Keratinocyte (primary cell): Measurements from ENCODE around the gene MIS18A. TPM values are rescaled to one million over a fixed set of nuclear protein-coding genes. Genes with fewer than 3 reads are reported as not detected.

Experiments used
- DNase-seq: peaks from one replicate; pipeline ENCODE4 v3.0.0-alpha.2; 2011; ENCODE audit warnings: low read depth, missing footprints, low spot score
- FAIRE-seq: peaks from 2 replicates; lab custom pipeline; 2011; peaks lifted over from hg19 to GRCh38; lab: Jason Lieb, UNC
- H2AFZ ChIP-seq: 2 replicates; pipeline ENCODE4 v1.6.0; 2012; ENCODE audit warnings: low read length, control low read depth, inconsistent platforms; ENCODE audit not compliant: control insufficient read depth
- H3K27ac ChIP-seq: 2 replicates; pipeline ENCODE4 v1.5.1; 2011; ENCODE audit warnings: low read length; ENCODE audit not compliant: control insufficient read depth, insufficient read depth
- H3K27me3 ChIP-seq: 3 replicates; pipeline ENCODE4 v1.6.0; 2011; ENCODE audit warnings: low read length; ENCODE audit not compliant: control insufficient read depth, insufficient read depth; ENCODE audit errors: extremely low read depth
- H3K36me3 ChIP-seq, 2 experiments: 2 replicates in 1 of 2; 3 replicates in 1 of 2; pipeline ENCODE4 v1.5.1; 2011; ENCODE audit warnings: low read length in 2 of 2, mild to moderate bottlenecking in 1 of 2; ENCODE audit not compliant: control insufficient read depth in 2 of 2, insufficient read depth in 2 of 2; ENCODE audit errors: extremely low read depth in 1 of 2
- H3K4me1 ChIP-seq: 3 replicates; pipeline ENCODE4 v1.5.1; 2011; ENCODE audit warnings: low read length; ENCODE audit not compliant: control insufficient read depth, insufficient read depth; ENCODE audit errors: extremely low read depth
- H3K4me2 ChIP-seq: 3 replicates; pipeline ENCODE4 v1.6.0; 2011; ENCODE audit warnings: low read depth, low read length; ENCODE audit not compliant: control insufficient read depth, insufficient read depth; ENCODE audit errors: extremely low read depth
- H3K4me3 ChIP-seq, 3 experiments: fragments of 200-600 bp in 1 of 3; sonication (generic) in 1 of 3; 2 replicates in 2 of 3; 3 replicates in 1 of 3; pipeline ENCODE4 v1.5.1; 2011 to 2016; ENCODE audit warnings: low read length in 3 of 3, mild to moderate bottlenecking in 3 of 3, control low read depth in 2 of 3, inconsistent platforms in 1 of 3, low read depth in 1 of 3, mixed read lengths in 1 of 3, mixed run types in 1 of 3, moderate library complexity in 1 of 3; ENCODE audit not compliant: control insufficient read depth in 2 of 3, insufficient read depth in 2 of 3; ENCODE audit errors: extremely low read depth in 1 of 3
- H3K79me2 ChIP-seq: 2 replicates; pipeline ENCODE4 v1.6.0; 2012; ENCODE audit warnings: low read length; ENCODE audit not compliant: control insufficient read depth, insufficient read depth
- H3K9ac ChIP-seq: 3 replicates; pipeline ENCODE4 v1.6.0; 2011; ENCODE audit warnings: low read length; ENCODE audit not compliant: control insufficient read depth, insufficient read depth; ENCODE audit errors: extremely low read depth
- H3K9me1 ChIP-seq: 3 replicates; pipeline ENCODE4 v1.6.0; 2011; ENCODE audit warnings: low read length; ENCODE audit not compliant: control insufficient read depth, insufficient read depth; ENCODE audit errors: extremely low read depth
- H3K9me3 ChIP-seq: 2 replicates; pipeline ENCODE4 v1.5.1; 2012; ENCODE audit warnings: low read depth, low read length; ENCODE audit not compliant: control insufficient read depth
- H4K20me1 ChIP-seq: 3 replicates; pipeline ENCODE4 v1.6.0; 2011; ENCODE audit warnings: low read length; ENCODE audit not compliant: control insufficient read depth, insufficient read depth; ENCODE audit errors: extremely low read depth
- EZH2 ChIP-seq: IDR thresholded peaks from one replicate; pipeline ENCODE4 v1.6.1; 2012; ENCODE audit warnings: inconsistent platforms, mild to moderate bottlenecking, low read length, moderate library complexity
- dilution Hi-C: fragments of 300-500 bp; cut with MboI; formaldehyde crosslinking; loops from one replicate; pipeline ENCODE4 v1.7.0; 2020; ENCODE audit warnings: low sequenced_read_pairs; ENCODE audit not compliant: extremely low pct_ligation_motif_present
- polyA plus RNA-seq, 5 experiments: library from polyadenylated mRNA; depleted of rRNA in 3 of 5; stranded (reverse) in 3 of 5; stranded (forward) in 1 of 5; unstranded in 1 of 5; fragments of >200 nt; gene quantifications; 1 replicate in 1 of 5; 2 replicates in 3 of 5; 3 replicates in 1 of 5; pipeline versions ENCODE4 v1.2.1 to v1.2.3, GENCODE V29; 2011 to 2012; ENCODE audit warnings: missing spikeins in 2 of 5, low read depth in 1 of 5, low replicate concordance in 1 of 5
- TF ChIP-seq, protein P1 (sequence below), 3 experiments: IDR thresholded peaks in 1 of 3; conservative IDR thresholded peaks in 1 of 3; optimal IDR thresholded peaks in 1 of 3; 2 replicates in 2 of 3; 3 replicates in 1 of 3; pipeline versions ENCODE3 to v1.5.1; 2011; ENCODE audit warnings: low read length in 3 of 3, mild to moderate bottlenecking in 3 of 3, moderate library complexity in 2 of 3, control low read depth in 1 of 3, inconsistent platforms in 1 of 3; ENCODE audit not compliant: insufficient read depth in 2 of 3; ENCODE audit errors: extremely low read depth in 1 of 3

Gene MIS18A
- polyA plus RNA-seq, 1 donor (not counting 4 experiments of a cell fraction or from before 2014, with no cell fraction given) = 12.1 TPM

DNA sequence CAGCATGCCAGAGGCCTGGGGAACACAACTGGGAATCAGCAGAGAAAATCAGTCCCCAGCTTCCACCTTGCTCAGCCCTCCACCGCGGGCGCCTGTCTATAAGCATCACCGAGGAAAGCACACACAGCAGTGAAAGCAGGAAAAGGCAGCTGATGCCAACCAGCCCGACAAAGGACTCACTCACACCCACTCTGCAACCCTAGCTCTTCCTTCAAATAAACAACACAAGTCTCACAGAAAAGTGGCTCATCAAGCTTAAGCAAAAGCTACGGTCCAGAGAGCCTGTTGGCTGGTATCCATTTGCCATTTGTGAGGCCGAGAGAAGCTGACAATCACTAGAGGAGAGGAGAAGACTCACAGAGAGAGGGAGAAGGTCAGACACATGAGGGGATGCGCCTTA, 46.9 kb upstream of the MIS18A start:
- H3K27me3 ChIP-seq = no peaks in the 10 kb centered on the region
- FAIRE-seq = no peak

DNA sequence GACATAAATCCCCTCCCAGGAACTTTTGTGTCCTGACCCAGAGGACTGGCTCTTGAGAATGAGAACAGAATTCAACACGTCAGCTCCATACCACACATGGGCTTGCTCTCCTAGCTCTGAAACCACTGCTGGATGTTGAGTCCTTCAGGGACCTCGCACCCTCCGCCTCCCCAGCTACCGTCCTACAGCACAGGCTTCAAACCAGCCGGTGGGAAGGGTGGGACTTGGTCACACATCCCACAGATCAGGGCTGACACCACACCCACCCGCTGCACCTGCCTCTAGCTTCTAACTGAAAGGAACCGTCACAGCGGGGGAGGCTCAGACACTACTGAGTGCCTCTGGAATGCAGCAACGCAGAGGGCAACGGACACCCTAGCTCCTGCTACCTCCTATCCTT, 43.8 kb upstream of the MIS18A start:
- H3K9me1 ChIP-seq = no peaks in the 10 kb centered on the region
- DNase-seq = no peak
- H3K36me3 ChIP-seq = peaks cover 54 to 56% of the 10 kb centered on the region in 2 experiments
- H4K20me1 ChIP-seq = no peaks in the 10 kb centered on the region
- no peaks in the 10 kb centered on the region for H3K4me1 ChIP-seq
- H3K4me2 ChIP-seq = no peak overlapping the region
- TF ChIP-seq EZH2 = no peak
- TF ChIP-seq, protein P1, sequence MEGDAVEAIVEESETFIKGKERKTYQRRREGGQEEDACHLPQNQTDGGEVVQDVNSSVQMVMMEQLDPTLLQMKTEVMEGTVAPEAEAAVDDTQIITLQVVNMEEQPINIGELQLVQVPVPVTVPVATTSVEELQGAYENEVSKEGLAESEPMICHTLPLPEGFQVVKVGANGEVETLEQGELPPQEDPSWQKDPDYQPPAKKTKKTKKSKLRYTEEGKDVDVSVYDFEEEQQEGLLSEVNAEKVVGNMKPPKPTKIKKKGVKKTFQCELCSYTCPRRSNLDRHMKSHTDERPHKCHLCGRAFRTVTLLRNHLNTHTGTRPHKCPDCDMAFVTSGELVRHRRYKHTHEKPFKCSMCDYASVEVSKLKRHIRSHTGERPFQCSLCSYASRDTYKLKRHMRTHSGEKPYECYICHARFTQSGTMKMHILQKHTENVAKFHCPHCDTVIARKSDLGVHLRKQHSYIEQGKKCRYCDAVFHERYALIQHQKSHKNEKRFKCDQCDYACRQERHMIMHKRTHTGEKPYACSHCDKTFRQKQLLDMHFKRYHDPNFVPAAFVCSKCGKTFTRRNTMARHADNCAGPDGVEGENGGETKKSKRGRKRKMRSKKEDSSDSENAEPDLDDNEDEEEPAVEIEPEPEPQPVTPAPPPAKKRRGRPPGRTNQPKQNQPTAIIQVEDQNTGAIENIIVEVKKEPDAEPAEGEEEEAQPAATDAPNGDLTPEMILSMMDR (optimal IDR thresholded peaks at IDR 0.05 in 1 of 3, IDR thresholded peaks at IDR 0.05 in 1 of 3, conservative IDR thresholded peaks at IDR 0.05 in 1 of 3; ENCODE audit: extremely low read depth in 1 of 3, insufficient read depth in 2 of 3, low read length in 3 of 3) = no peak
- no peaks in the 10 kb centered on the region for H3K9me3 ChIP-seq
- no peak overlapping the region for H2AFZ ChIP-seq
- dilution Hi-C loops = no loop called here
- no peak overlapping the region for H3K27ac ChIP-seq
- FAIRE-seq = no peak
- H3K27me3 ChIP-seq = no peaks in the 10 kb centered on the region
- no peak overlapping the region for H3K9ac ChIP-seq
- no peak overlapping the region for H3K4me3 ChIP-seq
- no peaks in the 10 kb centered on the region for H3K79me2 ChIP-seq

More for the DNA sequence above, 46.9 kb upstream of the MIS18A start:
- Histone ChIP-seq H3K79me2 (no peaks in the 10 kb centered on the region), H3K4me2 (no peak overlapping the region), H3K4me1 (no peaks in the 10 kb centered on the region), H3K27ac (no peak overlapping the region), H4K20me1 (no peaks in the 10 kb centered on the region), H2AFZ (no peak overlapping the region), H3K36me3 (peaks cover 41 to 52% of the 10 kb centered on the region in 2 experiments), H3K4me3 (no peak overlapping the region), H3K9me1 (no peaks in the 10 kb centered on the region), H3K9ac (no peak overlapping the region), H3K9me3 (no peaks in the 10 kb centered on the region)
- DNase-seq = no peak
- dilution Hi-C loops = no loop called here
- no peak for TF ChIP-seq EZH2
- TF ChIP-seq, protein P1 (optimal IDR thresholded peaks at IDR 0.05 in 1 of 3, IDR thresholded peaks at IDR 0.05 in 1 of 3, conservative IDR thresholded peaks at IDR 0.05 in 1 of 3; ENCODE audit: extremely low read depth in 1 of 3, insufficient read depth in 2 of 3, low read length in 3 of 3) = no peak
